ENCODE data around the gene B4GALT5.

DNA sequence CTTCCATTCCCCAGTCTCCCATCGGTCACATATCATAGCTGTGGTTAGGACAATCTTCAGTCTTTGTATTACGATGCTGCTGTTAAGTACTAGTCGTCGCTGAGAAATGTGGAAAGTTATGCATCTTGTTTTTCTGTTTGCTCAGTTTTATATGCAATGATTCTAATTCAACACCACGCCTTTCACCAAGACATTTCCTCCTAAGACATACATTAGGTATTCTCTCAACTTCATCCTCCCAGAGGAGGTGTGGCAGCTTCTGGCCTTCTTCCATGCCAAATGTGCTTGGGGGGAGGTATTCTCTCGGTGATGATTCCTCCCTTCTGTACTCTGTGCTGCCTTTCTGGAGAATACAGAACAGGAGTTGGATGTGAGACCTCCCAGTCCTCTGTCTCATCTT is 66.1 kb downstream of the B4GALT5 start:
- TF ChIP-seq POLR2AphosphoS5 (IDR thresholded peaks at IDR 0.05; ENCODE audit: low read depth, low read length) (no peak), SIN3A (IDR thresholded peaks at IDR 0.05; ENCODE audit: borderline replicate concordance, insufficient read depth, low read length) (no peak)
- TF ChIP-seq, protein P1, sequence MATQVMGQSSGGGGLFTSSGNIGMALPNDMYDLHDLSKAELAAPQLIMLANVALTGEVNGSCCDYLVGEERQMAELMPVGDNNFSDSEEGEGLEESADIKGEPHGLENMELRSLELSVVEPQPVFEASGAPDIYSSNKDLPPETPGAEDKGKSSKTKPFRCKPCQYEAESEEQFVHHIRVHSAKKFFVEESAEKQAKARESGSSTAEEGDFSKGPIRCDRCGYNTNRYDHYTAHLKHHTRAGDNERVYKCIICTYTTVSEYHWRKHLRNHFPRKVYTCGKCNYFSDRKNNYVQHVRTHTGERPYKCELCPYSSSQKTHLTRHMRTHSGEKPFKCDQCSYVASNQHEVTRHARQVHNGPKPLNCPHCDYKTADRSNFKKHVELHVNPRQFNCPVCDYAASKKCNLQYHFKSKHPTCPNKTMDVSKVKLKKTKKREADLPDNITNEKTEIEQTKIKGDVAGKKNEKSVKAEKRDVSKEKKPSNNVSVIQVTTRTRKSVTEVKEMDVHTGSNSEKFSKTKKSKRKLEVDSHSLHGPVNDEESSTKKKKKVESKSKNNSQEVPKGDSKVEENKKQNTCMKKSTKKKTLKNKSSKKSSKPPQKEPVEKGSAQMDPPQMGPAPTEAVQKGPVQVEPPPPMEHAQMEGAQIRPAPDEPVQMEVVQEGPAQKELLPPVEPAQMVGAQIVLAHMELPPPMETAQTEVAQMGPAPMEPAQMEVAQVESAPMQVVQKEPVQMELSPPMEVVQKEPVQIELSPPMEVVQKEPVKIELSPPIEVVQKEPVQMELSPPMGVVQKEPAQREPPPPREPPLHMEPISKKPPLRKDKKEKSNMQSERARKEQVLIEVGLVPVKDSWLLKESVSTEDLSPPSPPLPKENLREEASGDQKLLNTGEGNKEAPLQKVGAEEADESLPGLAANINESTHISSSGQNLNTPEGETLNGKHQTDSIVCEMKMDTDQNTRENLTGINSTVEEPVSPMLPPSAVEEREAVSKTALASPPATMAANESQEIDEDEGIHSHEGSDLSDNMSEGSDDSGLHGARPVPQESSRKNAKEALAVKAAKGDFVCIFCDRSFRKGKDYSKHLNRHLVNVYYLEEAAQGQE (IDR thresholded peaks at IDR 0.05; ENCODE audit: insufficient read depth in 1 of 2, low read depth in 2 of 2, low read length in 2 of 2): no peak

Data from PFSK-1 (cell line).